ENCODE measurements around the gene FAT4.

DNA sequence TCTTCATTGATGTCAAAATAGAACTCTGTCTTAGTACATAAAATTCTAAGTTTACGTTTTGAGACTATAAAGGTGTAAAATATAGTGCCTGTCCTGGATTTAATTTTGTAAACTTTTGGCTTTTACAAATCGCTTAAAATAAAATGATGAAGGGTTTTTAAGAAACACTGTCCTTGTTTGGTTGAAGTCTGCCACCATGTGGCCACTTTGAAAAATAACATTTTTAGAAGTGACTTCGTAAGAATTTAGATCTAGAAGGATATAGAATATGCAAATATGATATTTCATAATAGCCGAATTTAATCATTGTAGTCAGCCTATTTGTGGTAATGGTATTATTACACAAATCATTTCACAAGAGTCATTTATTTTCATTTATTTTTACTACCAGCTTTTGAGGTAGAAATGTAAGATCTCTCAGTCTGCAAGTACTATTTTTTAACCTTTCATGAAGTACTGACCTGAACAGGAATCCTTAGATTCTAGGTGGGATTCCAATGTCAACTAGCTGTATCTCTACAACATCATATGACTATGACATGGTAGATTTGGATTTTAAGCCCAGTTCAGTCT is 31.0 kb upstream of the FAT4 start:
- TF ChIP-seq CTCF (conservative IDR thresholded peaks at IDR 0.05) (peak; percentile 89), EZH2 (IDR thresholded peaks at IDR 0.05; ENCODE audit: low read depth) (no peak)

All from PC-9 (cell line).